Neural cell (in vitro differentiated cells): Measurements from ENCODE around the gene CGB1.

Experiments used
- EP300 ChIP-seq: fragments of 450-650 bp; conservative IDR thresholded peaks from 2 replicates; pipeline ENCODE4 v1.6.1; 2014; ENCODE audit warnings: antibody characterized with exemption, mild to moderate bottlenecking, moderate library complexity; ENCODE audit not compliant: poor library complexity, severe bottlenecking
- EZH2 ChIP-seq: fragments of 200-600, 300-800 bp; shearing (Covaris generic), sonication (generic); IDR thresholded peaks from 2 replicates; pipeline ENCODE4 v1.6.1; 2014; ENCODE audit warnings: antibody characterized with exemption, low read length, borderline replicate concordance, mild to moderate bottlenecking; ENCODE audit not compliant: insufficient read depth, poor library complexity, severe bottlenecking
- MXI1 ChIP-seq: fragments of 450-650 bp; conservative IDR thresholded peaks from 2 replicates; pipeline ENCODE4 v1.6.1; 2014; ENCODE audit warnings: antibody characterized with exemption, mild to moderate bottlenecking; ENCODE audit not compliant: poor library complexity, severe bottlenecking
- POLR2AphosphoS5 ChIP-seq: IDR thresholded peaks from 2 replicates; pipeline ENCODE4 v1.6.1; 2012
- RAD21 ChIP-seq: fragments of 450-650 bp; conservative IDR thresholded peaks from 2 replicates; pipeline ENCODE4 v1.6.1; 2014; ENCODE audit warnings: antibody characterized with exemption, mild to moderate bottlenecking, moderate library complexity
- SMC3 ChIP-seq: fragments of 450-650 bp; conservative IDR thresholded peaks from 2 replicates; pipeline ENCODE4 v1.6.1; 2014; ENCODE audit warnings: antibody characterized with exemption, mild to moderate bottlenecking, moderate library complexity; ENCODE audit not compliant: poor library complexity
- TAF1 ChIP-seq: IDR thresholded peaks from 2 replicates; pipeline ENCODE4 v1.6.1; 2012; ENCODE audit warnings: low read depth
- TF ChIP-seq, protein P1 (sequence below): fragments of 450-650 bp; IDR thresholded peaks from 2 replicates; pipeline ENCODE4 v1.5.1; 2014; ENCODE audit warnings: antibody characterized with exemption, mild to moderate bottlenecking, moderate library complexity; ENCODE audit not compliant: poor library complexity, severe bottlenecking
- TF ChIP-seq, protein P2 (sequence below): IDR thresholded peaks from 2 replicates; pipeline ENCODE4 v1.6.1; 2012; ENCODE audit warnings: borderline replicate concordance

DNA sequence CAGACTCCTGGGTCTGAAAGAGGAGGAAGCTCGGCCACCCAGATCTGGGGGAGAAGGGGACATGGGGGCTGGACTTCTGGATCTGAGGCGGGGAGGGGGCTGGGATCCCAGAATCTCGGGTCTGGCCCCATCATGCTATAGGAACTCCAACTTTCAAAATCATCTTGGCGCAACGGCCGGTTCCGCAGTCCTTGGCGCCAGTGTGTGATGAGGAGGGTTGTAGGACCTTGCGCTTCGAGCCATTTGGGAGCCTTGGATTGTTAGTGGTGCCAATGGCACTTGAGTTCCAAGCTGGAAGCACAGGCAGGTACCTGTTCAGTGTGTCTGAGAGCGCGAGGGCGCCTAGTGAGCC is 42.7 kb downstream of the CGB1 start:
- no peak for TF ChIP-seq POLR2AphosphoS5
- TF ChIP-seq MXI1: no peak
- TF ChIP-seq EZH2: no peak
- TF ChIP-seq, protein P1, sequence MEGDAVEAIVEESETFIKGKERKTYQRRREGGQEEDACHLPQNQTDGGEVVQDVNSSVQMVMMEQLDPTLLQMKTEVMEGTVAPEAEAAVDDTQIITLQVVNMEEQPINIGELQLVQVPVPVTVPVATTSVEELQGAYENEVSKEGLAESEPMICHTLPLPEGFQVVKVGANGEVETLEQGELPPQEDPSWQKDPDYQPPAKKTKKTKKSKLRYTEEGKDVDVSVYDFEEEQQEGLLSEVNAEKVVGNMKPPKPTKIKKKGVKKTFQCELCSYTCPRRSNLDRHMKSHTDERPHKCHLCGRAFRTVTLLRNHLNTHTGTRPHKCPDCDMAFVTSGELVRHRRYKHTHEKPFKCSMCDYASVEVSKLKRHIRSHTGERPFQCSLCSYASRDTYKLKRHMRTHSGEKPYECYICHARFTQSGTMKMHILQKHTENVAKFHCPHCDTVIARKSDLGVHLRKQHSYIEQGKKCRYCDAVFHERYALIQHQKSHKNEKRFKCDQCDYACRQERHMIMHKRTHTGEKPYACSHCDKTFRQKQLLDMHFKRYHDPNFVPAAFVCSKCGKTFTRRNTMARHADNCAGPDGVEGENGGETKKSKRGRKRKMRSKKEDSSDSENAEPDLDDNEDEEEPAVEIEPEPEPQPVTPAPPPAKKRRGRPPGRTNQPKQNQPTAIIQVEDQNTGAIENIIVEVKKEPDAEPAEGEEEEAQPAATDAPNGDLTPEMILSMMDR: no peak
- TF ChIP-seq EP300: no peak
- TF ChIP-seq TAF1: no peak
- no peak for TF ChIP-seq RAD21
- no peak for TF ChIP-seq SMC3
- TF ChIP-seq, protein P2, sequence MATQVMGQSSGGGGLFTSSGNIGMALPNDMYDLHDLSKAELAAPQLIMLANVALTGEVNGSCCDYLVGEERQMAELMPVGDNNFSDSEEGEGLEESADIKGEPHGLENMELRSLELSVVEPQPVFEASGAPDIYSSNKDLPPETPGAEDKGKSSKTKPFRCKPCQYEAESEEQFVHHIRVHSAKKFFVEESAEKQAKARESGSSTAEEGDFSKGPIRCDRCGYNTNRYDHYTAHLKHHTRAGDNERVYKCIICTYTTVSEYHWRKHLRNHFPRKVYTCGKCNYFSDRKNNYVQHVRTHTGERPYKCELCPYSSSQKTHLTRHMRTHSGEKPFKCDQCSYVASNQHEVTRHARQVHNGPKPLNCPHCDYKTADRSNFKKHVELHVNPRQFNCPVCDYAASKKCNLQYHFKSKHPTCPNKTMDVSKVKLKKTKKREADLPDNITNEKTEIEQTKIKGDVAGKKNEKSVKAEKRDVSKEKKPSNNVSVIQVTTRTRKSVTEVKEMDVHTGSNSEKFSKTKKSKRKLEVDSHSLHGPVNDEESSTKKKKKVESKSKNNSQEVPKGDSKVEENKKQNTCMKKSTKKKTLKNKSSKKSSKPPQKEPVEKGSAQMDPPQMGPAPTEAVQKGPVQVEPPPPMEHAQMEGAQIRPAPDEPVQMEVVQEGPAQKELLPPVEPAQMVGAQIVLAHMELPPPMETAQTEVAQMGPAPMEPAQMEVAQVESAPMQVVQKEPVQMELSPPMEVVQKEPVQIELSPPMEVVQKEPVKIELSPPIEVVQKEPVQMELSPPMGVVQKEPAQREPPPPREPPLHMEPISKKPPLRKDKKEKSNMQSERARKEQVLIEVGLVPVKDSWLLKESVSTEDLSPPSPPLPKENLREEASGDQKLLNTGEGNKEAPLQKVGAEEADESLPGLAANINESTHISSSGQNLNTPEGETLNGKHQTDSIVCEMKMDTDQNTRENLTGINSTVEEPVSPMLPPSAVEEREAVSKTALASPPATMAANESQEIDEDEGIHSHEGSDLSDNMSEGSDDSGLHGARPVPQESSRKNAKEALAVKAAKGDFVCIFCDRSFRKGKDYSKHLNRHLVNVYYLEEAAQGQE: no peak
